Trophoblast cell (in vitro differentiated cells and primary cell): ENCODE data around the gene TUBB1.
A peak's percentile ranks its signal among the peaks of the same experiment; 100 is the strongest.

ENCODE experiments used
- DNase-seq, 2 donors: peaks; one replicate each; pipeline ENCODE4 v3.0.0-alpha.2; 2016
- H2AFZ ChIP-seq: 2 replicates; pipeline ENCODE4 v1.6.1; 2013; ENCODE audit warnings: low read length, moderate library complexity, mild to moderate bottlenecking; ENCODE audit not compliant: insufficient read depth, poor library complexity
- H2AK5ac ChIP-seq: 2 replicates; pipeline ENCODE4 v1.6.1; 2013; ENCODE audit warnings: mild to moderate bottlenecking, low read length
- H2BK120ac ChIP-seq: 2 replicates; pipeline ENCODE4 v1.6.1; 2013; ENCODE audit warnings: low read length, mild to moderate bottlenecking, moderate library complexity; ENCODE audit not compliant: insufficient read depth, poor library complexity
- H2BK12ac ChIP-seq: 2 replicates; pipeline ENCODE4 v1.6.1; 2013; ENCODE audit warnings: mild to moderate bottlenecking, low read length, moderate library complexity
- H2BK5ac ChIP-seq: 2 replicates; pipeline ENCODE4 v1.6.1; 2013; ENCODE audit warnings: low read length, low read depth, moderate library complexity, mild to moderate bottlenecking; ENCODE audit not compliant: poor library complexity
- H3K14ac ChIP-seq: 2 replicates; pipeline ENCODE4 v1.6.1; 2013; ENCODE audit warnings: mild to moderate bottlenecking, low read length
- H3K18ac ChIP-seq: 2 replicates; pipeline ENCODE4 v1.6.1; 2013; ENCODE audit warnings: mild to moderate bottlenecking, low read length
- H3K23ac ChIP-seq: 2 replicates; pipeline ENCODE4 v1.6.1; 2013; ENCODE audit warnings: low read length
- H3K27ac ChIP-seq: 2 replicates; pipeline ENCODE4 v1.5.1; 2013; ENCODE audit warnings: low read depth, mild to moderate bottlenecking, inconsistent platforms, low read length, moderate library complexity
- H3K27me3 ChIP-seq: 2 replicates; pipeline ENCODE4 v1.6.1; 2013; ENCODE audit warnings: inconsistent platforms, mild to moderate bottlenecking, low read length, moderate library complexity; ENCODE audit not compliant: insufficient read depth
- H3K36me3 ChIP-seq, 2 experiments: 1 replicate in 1 of 2; 2 replicates in 1 of 2; pipeline ENCODE4 v1.6.1; 2013; ENCODE audit warnings: low read length in 2 of 2, mild to moderate bottlenecking in 2 of 2, moderate library complexity in 1 of 2; ENCODE audit not compliant: insufficient read depth in 2 of 2, control insufficient read depth in 1 of 2
- H3K4ac ChIP-seq: 2 replicates; pipeline ENCODE4 v1.6.1; 2013; ENCODE audit warnings: low read depth, mild to moderate bottlenecking, low read length, moderate library complexity
- H3K4me1 ChIP-seq, 2 experiments: 1 replicate in 1 of 2; 2 replicates in 1 of 2; pipeline ENCODE4 v1.6.1; 2013; ENCODE audit warnings: low read length in 2 of 2, mild to moderate bottlenecking in 2 of 2, moderate library complexity in 1 of 2; ENCODE audit not compliant: insufficient read depth in 2 of 2, control insufficient read depth in 1 of 2
- H3K4me2 ChIP-seq: 2 replicates; pipeline ENCODE4 v1.6.1; 2013; ENCODE audit warnings: inconsistent platforms, mild to moderate bottlenecking, low read length, moderate library complexity
- H3K4me3 ChIP-seq: 2 replicates; pipeline ENCODE4 v1.5.1; 2013; ENCODE audit warnings: mild to moderate bottlenecking, low read depth, low read length, inconsistent platforms
- H3K79me1 ChIP-seq: one replicate; pipeline ENCODE4 v1.6.1; 2013; ENCODE audit warnings: low read length
- H3K79me2 ChIP-seq: 2 replicates; pipeline ENCODE4 v1.6.1; 2013; ENCODE audit warnings: low read length, mild to moderate bottlenecking; ENCODE audit not compliant: control insufficient read depth, insufficient read depth, poor library complexity
- H3K9ac ChIP-seq: 2 replicates; pipeline ENCODE4 v1.6.1; 2013; ENCODE audit warnings: mild to moderate bottlenecking, low read length
- H3K9me3 ChIP-seq: 2 replicates; pipeline ENCODE4 v1.6.1; 2013; ENCODE audit warnings: low read depth, mild to moderate bottlenecking, control low read depth, inconsistent platforms, low read length; ENCODE audit not compliant: insufficient read depth
- H4K12ac ChIP-seq: 2 replicates; pipeline ENCODE4 v1.6.1; 2013; ENCODE audit warnings: low read depth, mild to moderate bottlenecking, low read length, moderate library complexity
- H4K8ac ChIP-seq: 2 replicates; pipeline ENCODE4 v1.6.1; 2013; ENCODE audit warnings: low read depth, mild to moderate bottlenecking, low read length, moderate library complexity
- H4K91ac ChIP-seq: one replicate; pipeline ENCODE4 v1.6.1; 2013; ENCODE audit warnings: low read depth, mild to moderate bottlenecking, low read length, moderate library complexity
- WGBS: extraction: QIAGEN DNeasy Blood & Tissue Kit; methylation state at CpG from one replicate; pipeline ENCODE4 v1.1.7; 2013; ENCODE audit warnings: missing lambda C conversion rate; ENCODE audit not compliant: insufficient read length, insufficient coverage; ENCODE audit errors: extremely low coverage; 5-methylcytosine and 5-hydroxymethylcytosine counted together

Gene TUBB1

DNA sequence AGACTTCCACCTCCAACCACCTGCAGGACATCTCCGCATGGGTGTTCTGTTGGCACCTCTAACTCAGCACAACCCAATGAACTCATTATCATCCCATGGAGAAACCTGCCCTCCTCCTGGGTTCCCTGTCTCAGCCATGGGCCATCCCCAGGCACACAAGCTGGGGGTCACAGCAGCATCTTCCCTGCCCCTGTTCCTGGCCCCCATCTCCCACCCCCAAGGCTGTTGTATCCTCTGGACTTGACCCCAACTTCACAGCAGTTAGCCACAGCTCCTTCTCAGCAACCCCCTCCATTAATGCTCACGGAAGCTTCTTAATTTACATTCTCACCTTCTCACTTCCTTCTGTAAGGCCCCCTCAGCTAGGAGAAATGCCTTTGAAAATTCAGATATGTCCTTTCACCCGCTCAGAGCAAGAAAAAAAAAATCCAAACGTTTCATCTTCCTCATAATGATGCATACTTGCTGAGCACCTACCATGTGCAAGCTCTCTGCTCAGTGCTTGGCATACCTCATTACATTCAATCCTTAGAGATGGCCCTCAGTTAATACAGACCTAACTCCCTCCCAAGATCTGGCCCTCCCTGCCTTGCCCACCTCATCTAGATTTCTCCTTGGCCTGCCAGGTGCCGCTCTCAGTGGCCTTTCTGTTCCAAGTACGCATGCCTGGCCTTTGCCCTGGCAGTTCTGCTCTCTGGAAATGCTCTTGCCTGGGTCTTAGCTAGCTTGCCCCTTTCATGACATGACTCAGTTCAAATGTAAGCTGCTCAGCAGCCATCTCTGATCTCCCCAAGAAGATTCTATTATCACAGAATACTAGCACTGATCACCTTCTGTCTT, 40.7 kb upstream of the TUBB1 start:
- Histone ChIP-seq H3K14ac (no peak overlapping the region), H3K4ac (no peak overlapping the region), H4K91ac (no peak overlapping the region), H3K9me3 (peaks cover 2% of the 10 kb centered on the region), H3K36me3 (no peaks in the 10 kb centered on the region), H3K79me2 (peaks cover 6% of the 10 kb centered on the region), H3K4me1 (peaks cover 0 to 2% of the 10 kb centered on the region in 2 experiments), H3K4me2 (no peak overlapping the region), H2BK120ac (no peak overlapping the region), H2BK12ac (no peak overlapping the region), H4K12ac (no peak overlapping the region), H2AFZ (no peak overlapping the region), H3K27me3 (no peaks in the 10 kb centered on the region), H3K4me3 (no peak overlapping the region), H3K79me1 (peaks cover 9% of the 10 kb centered on the region), H2BK5ac (no peak overlapping the region), H3K18ac (no peak overlapping the region), H3K27ac (no peak overlapping the region), H3K23ac (no peak overlapping the region), H4K8ac (no peak overlapping the region), H2AK5ac (no peak overlapping the region), H3K9ac (no peak overlapping the region)
- DNase-seq, result no peak
- no CpG with 5 or more reads among the region's 6 CpGs for WGBS

- peaks cover 9% of the 10 kb centered on the region for H3K79me1 ChIP-seq
- H3K9ac ChIP-seq, result peak within 1 kb of the TSS; percentile 85
- no peak within 1 kb of the TSS for H2AK5ac ChIP-seq
- peaks cover 3 to 13% of the 10 kb centered on the region in 2 experiments for H3K4me1 ChIP-seq
- peak within 1 kb of the TSS; percentile 99 for H2BK120ac ChIP-seq
- peak within 1 kb of the TSS; percentile 98 for H3K14ac ChIP-seq
- peak within 1 kb of the TSS; percentile 98 for H2AFZ ChIP-seq
- peak within 1 kb of the TSS; percentile 99 for H4K91ac ChIP-seq
- H3K27ac ChIP-seq, result peak within 1 kb of the TSS; percentile 72
- H4K12ac ChIP-seq, result peak within 1 kb of the TSS; percentile 97
- H3K4me3 ChIP-seq, result peak within 1 kb of the TSS; percentile 86
- no peak within 1 kb of the TSS for H2BK12ac ChIP-seq
- peaks cover 6% of the 10 kb centered on the region for H3K79me2 ChIP-seq
- no peaks in the 10 kb centered on the region for H3K27me3 ChIP-seq
- H3K9me3 ChIP-seq, result peaks cover 2% of the 10 kb centered on the region
- no peaks in the 10 kb centered on the region for H3K36me3 ChIP-seq
- peak within 1 kb of the TSS; percentile 98 for H2BK5ac ChIP-seq
- peak within 1 kb of the TSS; percentile 99 for H4K8ac ChIP-seq
- H3K4ac ChIP-seq, result peak within 1 kb of the TSS; percentile 80
- peak; percentile 74 to 93 for DNase-seq
- peak within 1 kb of the TSS; percentile 99 for H3K18ac ChIP-seq
- peak within 1 kb of the TSS; percentile 99 for H3K4me2 ChIP-seq
- H3K23ac ChIP-seq, result no peak within 1 kb of the TSS
- no CpG with 5 or more reads among the region's 109 CpGs for WGBS
These were observed 38.3 kb upstream of the TUBB1 start, which contains the start of gene NELFCD for GRCh38 chr20:58980711-58981627. TSS of gene NELFCD (plus strand) at chr20:58981256. CDS start at chr20:58981310, 54 bp downstream.

DNA sequence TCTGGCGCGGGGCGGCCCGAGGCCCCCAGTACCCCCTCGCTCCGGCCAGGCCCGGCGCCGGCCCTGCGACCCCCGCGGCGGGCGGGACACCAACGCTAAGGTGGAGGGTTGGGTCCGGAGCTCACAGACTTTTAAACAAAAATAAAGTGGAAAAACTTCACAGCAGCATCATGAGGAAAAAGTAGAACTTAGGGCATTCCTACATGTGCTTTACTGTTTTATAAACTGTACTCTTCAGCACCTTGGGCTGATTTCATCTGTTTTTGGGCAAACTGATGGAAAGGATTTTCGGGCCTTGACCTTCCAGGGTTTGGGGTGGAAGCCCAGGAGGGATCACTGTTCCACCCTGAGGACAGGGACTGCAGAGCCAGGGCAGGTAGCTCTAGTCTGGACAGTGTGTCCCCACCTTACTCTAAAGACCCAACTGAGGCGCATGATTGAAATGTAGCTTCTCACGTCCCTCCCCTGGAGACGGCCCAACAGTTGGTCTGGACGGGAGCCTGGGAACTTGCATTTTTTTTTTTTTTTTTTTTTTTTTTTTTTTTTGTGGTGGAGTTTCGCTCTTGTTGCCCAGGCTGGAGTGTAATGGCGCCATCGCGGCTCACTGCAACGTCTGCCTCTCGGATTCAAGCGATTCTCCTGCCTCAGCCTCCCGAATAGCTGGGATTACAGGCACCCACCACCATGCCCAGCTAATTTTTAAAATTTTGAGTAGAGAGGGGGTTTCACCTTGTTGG, 37.4 kb upstream of the TUBB1 start:
- peak in 1 of 2 donors; percentile 38 for DNase-seq
- peak overlapping the region; percentile 99 for H3K4me2 ChIP-seq
- H2BK12ac ChIP-seq, result no peak overlapping the region
- peak overlapping the region; percentile 13 for H4K12ac ChIP-seq
- H3K18ac ChIP-seq, result peak overlapping the region; percentile 25
- no peak overlapping the region for H3K27ac ChIP-seq
- H3K14ac ChIP-seq, result peak overlapping the region; percentile 53
- peaks cover 2% of the 10 kb centered on the region for H3K9me3 ChIP-seq
- peak overlapping the region; percentile 86 for H3K4me3 ChIP-seq
- H3K27me3 ChIP-seq, result no peaks in the 10 kb centered on the region
- peak overlapping the region; percentile 14 for H2BK120ac ChIP-seq
- no peak overlapping the region for H3K23ac ChIP-seq
- H4K8ac ChIP-seq, result peak overlapping the region; percentile 99
- peaks cover 6% of the 10 kb centered on the region for H3K79me2 ChIP-seq
- peak overlapping the region; percentile 85 for H3K9ac ChIP-seq
- H4K91ac ChIP-seq, result peak overlapping the region; percentile 99
- peak overlapping the region; percentile 52 for H2BK5ac ChIP-seq
- no peak overlapping the region for H2AK5ac ChIP-seq
- H3K36me3 ChIP-seq, result no peaks in the 10 kb centered on the region
- H3K4me1 ChIP-seq, result peaks cover 6 to 13% of the 10 kb centered on the region in 2 experiments
- peaks cover 9% of the 10 kb centered on the region for H3K79me1 ChIP-seq
- H2AFZ ChIP-seq, result no peak overlapping the region
- peak overlapping the region; percentile 37 for H3K4ac ChIP-seq
- WGBS, result no CpG with 5 or more reads among the region's 29 CpGs
